T-helper 9 cell (primary cell): Measurements from ENCODE around the gene KATNB1.

Experiments
- DNase-seq: peaks from one replicate; pipeline ENCODE4 v3.0.0-alpha.2; 2020

Gene KATNB1

DNA sequence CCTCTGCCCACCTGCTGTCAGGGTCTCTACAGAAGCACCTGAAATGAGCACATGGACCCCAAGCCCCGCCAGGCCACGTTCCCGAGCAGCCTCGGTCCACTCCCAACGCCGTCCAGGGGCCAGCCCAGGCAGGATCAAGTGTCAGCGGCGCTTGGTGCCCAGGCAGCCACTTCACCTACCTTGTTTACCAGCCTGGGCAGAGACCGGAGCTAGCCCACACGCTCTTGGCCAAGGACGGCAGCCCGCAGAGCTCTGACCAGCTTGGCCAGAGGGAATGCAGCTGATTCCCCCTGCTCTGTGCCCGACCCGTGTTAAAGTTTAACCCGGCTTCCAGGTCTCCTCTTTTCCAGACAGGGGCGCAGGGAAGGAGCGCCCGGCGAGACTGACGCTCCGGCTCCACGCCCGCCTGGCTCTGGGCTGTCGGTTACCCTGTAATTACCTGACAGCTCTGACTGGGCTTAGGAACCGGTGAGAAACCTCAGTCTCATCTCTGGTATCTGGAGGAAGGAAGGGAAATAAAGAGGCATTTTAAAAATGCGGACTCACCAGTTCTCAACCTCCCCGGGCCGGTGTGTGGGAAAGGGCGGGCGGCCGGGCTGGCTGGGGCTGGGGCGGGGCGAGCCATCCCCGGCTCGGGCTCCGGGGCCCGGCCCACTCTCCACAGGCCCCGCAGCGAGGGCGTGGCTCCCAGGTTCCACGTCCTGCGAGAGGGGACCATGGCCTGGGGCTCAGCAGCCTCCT is 62.1 kb downstream of the KATNB1 start:
- no peak for DNase-seq

DNA sequence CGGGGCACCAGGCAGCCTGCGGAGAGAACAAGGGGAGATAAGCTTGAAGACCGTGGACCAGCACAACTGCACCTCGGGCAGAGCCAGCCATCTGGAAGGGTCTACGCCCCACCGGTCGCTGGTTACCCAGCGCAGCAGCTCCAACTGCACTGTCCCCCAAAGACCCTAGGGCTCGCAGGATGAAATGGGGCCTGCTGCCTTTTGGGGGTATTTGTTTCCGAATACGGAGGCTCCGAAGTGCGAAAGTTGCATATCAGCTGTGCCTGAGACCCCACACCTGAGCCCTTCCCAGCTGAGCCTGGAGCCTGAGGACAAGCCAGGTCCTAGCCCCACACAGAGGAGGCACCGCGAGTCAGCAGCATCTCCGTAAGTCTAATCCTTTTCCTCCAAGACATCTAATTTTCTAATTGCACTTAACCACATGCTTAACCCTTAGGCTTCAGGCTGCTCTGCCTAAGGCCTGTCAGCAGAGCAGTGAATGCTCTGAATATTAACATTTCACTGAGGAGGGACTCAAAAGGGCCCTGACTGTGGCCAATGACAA is 62.8 kb downstream of the KATNB1 start:
- no peak for DNase-seq

DNA sequence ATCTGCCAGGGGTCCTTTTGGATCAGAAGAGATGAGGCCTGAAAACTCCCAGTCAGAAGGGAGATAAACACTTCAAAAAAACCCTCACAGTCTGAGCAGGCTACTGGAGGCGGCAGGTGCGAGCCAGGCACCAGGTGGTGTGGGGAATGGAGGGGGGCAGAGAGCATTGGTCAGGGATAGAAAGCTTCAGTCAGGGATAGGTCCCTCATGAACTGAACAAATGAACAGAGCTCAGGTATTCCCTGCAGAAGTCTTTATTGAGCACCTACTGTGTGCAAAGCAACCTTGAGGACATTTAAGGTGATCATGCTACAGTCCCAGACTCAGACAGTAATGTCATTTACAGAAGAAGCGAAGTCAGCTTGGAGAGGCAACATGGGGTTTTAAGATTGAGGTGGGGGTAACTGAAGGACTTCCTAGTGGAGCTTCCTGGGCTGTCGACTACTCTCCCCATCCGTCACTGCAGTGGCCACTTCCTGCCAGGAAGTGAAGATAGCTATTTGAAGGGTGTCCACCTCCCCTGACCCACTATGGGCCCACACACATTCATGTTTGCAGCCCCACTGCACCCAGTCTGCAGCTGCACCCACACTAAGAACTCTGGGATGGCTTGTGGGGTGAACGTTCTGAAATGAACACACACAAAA is 63.5 kb downstream of the KATNB1 start:
- DNase-seq, result no peak

DNA sequence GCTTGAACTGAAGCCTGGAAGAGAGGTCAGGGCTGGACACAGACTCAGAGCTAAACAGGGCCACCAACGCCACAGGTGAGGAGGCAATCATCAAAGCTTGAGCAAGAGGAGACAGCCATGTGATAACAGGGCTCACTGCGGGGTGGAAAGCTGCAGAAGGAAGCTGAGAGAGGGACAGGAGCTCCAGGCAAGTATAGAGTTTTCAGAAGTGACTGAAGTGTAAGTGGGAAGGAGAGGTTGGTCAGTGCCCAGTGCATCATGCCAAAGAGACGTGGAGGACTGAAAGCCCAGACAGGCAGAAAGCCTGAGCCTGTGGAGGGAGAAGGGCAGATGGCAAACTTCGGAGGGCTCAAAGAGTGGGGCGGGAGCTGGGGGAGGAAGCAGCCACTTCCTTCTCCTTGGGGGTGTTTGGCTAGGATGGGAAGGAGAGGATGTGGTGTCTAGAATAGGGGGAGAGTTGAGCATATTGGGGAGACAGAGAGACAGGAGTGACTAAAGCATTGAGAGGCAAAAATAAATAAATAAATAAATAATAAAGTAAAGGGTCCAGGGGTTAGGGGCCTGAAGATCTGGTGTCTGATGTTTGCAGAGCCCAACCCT is 64.1 kb downstream of the KATNB1 start:
- no peak for DNase-seq

DNA sequence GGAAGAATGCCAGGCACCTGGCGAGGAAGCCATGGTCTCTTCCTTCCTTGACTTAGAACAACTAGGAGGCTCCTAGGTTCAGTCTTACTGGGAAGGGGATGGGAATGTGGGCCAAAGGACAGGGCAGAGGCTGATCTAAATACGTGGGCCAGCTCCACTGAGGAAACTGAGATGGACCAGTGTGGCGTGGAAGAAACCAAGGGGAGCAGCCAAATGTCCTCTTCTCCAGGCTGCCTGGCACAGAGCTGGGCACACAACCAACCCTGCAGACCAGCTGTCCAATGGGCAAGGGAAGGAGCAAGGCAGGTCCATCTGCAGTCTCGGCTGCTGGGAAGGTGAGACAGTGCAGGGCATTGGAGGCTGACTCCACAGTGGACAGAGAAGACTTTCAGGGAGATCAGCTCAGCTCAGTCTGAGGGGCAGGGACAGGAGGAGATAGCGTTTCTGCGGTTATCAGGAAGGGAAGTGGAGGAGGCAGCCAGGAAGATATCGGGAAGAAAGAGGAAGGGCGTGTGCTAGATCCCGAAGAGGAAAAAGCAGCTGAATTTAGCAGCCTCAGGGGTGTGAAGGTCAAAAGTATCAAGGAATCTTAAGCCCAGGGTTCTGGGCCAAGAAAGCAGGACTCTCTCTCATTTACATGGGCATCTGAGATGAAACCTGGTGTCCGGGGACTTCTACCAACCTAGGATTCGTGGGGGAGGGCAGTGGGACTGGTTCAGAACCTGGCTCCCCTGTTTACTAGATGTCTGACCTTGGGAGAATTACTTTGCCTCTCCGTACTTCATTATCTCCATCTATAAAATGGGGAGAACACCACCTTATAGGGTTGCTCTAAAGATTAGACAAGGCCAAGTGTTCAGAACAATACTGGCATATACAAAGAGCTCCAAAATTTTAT is 64.9 kb downstream of the KATNB1 start:
- DNase-seq, result no peak

DNA sequence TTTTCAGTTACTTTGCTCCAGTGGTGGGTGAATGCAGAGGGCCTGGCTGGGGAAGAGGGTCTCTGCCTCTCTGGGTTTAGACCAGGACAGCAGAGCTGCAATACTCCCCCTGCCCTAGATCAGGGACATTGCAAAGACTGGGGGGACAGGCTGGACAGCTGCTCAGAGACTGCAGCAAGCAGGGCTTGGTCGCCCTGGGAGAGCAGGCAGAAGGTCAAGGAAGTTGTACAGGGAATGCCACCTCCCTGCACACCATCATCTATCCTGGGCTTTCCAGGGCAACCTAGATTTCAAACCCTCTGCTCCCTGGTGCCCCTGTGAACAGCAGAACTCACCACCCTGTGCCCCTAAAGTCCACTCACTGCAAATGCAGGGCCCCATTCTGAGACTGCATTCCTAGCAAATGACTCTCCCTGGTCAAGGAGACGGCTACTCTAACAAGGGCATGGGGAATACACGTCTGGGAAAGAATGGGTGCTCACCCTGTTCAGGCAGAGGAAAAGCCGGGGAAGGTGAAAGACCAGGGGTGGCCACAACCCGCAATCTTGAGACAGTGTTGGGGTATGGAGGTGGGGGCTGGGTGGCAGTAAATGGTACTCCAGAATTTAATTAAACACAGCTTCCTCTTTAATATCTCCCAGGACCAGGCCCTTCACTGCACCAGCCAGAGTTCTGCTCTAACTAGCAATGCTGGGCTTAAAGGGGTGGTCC is 65.7 kb downstream of the KATNB1 start:
- DNase-seq, result no peak

DNA sequence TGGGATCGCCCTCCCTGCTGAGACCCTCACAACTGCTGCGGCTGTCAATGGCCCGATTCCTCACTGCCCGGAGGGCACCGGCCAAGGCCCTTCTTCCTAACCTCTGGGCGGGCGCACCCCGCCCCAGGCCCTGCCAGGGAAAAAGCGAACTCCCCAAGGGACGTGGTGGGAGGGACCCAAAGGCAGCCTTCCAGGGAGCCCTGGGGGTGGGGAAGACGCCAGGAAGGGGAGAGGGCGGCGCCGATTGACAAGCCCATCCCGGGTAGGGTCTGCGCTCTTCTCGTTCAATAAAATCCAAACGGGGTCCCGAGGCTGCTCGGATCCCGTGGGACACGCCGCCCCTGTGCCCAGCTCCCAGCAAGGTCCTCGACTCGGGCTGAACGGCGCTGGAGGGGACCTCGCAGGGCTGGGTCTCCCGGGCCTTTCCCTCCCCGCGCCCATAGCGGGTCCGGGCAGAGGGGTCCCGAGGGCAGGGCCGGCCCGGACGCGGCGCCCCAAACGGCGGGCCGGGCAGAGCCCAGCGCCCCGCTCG is 66.3 kb downstream of the KATNB1 start:
- no peak for DNase-seq

DNA sequence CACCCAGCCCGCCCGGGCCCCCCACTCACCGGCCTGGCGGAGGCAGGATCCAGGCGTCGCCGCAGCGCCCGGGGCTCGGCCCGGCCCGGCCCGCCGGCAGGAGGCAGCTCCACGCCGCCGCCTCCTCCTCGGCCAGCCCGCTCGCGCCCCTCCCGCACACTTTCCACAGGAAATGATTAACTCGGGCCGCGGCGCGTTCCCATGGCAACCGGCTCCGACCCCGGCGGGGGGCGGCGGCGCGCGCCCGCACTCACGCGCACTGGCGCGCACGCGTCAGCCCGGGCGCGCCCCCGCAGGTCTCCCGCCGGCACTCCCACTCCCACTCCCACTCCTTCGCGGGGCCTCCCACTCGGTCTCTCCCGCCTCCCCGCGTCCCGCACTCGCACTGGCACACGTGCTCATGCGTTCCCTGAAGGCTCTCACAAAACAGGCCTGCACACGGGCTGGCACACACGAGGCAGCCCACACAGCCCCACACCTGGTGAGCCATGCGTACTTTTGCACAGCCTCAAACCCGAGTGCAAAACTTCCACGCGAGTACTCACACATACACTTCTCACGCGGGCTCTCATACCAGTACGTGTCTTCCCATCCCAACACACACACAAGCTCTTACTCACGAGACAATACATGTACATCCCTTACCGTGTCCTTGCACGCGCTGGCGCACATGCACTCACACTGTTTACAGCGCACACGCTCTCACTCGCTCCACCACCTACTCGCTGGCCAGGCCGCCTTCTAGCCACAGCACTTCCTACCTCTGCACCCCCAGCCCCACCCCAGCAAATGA is 67.0 kb downstream of the KATNB1 start, which contains the start of gene KIFC3:
KIFC3 (minus strand) TSS at position 151 of the 793 bp plus-strand sequence. CDS start 4,248 bp downstream, outside the sequence.
- DNase-seq, result peak; percentile 54

DNA sequence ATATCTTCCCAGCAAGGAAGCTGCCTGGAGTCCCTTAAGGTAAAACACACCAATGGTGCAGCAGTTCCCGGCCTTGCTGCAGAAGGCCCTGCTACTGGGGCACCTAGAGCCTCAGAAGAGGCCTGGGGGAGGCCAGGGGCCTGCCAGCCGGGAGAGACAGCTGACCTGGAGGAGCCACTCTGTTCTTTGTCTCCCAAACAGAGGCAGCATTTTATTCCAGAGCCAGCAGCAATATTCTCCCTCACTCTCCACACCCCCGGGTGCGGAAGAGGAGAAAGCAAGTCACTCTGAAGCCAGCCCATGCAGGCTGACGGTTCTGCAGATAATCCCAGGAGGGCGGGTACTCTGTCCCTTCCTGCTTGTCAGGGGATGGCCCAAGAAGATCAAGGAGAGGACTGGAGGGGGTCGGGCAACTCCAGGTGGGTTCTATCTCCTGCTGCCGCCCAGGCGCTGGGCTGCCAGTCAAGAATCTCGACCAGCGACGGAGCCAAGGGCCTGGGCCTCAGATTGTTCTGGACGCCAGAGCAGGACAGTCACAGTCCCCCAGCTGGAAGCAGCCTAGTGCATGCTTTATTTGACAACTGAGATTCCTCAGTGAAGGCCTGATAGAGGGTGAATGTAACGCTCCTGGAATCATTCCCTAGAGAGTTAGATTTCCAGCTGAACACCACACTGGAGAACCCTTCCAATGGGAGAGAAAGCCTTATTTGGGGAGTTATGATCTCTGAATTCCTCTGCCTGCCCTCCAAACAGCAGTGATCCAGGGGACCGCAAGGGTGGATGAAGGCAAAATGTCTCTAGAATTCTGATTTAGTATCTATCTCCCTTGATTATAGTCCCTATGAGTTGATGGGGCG is 67.8 kb downstream of the KATNB1 start:
- no peak for DNase-seq

DNA sequence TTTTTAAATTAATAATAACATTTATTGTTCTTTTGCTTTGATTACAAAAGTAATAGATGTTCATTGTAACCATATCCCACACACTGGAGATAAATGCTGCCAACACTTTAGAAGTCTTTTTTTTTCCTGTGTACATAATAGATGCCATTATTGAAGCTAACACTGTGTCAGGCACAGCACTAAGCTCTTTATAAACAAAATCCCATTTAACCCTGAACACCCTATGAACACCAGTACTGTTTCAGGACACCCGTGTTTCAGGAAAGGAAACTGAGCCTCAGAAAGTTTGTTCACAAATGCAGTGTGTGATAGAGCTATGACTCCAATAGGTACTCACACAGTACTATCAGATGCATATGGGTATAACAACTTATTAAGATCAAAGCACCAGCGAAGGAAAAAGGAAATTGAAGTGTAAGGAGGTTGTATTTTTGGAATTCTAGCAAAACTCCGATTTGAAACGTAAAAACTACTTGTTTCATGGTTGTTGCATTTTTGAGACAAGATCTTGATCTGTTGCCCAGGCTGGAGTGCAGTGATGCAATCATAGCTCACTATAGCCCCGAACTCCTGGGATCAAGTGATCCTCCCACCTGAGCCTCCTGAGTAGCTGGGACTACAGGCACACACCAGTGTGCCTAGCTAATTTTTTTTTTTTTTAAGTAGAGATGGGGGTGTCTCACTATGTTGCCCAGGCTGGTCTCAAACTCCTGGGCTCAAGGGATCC is 68.7 kb downstream of the KATNB1 start:
- DNase-seq, result no peak

DNA sequence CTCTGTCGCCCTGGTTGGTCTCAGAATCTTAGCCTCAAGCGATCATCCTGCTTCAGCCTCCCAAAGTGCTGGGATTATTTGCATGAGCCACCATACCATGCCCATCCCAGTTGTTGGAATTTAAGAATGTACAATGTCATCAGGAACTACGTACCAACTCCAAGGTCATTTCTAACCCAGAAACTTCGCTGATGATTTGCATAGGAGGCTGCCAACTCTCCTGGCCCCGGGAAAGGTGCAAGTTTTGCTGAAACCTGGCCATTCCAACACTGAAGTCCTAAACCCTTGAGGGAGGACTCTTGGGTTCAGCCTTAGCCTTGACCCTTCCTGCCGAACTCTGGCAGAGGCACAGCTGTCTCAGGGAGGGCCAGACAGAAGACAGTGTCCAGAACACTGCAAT is 69.6 kb downstream of the KATNB1 start:
- no peak for DNase-seq
